GM21526 (cell line): ENCODE results near the gene TMEM121.

Experiments
- ATAC-seq: cut with Tn5 transposase; IDR thresholded peaks from one replicate; pipeline ENCODE4 v1.9.1; 2021; ENCODE audit warnings: moderate library complexity; ENCODE audit not compliant: unreplicated experiment, low FRiP score

Gene TMEM121

GRCh38 chr14:105525861-105526775 is at the start of gene TMEM121:
Gene TMEM121, plus strand, starts transcription at chr14:105526583. Its CDS starts 2,252 bp downstream, at chr14:105528835.
- ATAC-seq, result no peak

- no peak for ATAC-seq
These were observed 49.3 kb upstream of the TMEM121 start for GRCh38 chr14:105476831-105477659.

GRCh38 chr14:105477660-105478397 is 48.6 kb upstream of the TMEM121 start:
- no peak for ATAC-seq

GRCh38 chr14:105478398-105479251 is 47.8 kb upstream of the TMEM121 start:
- ATAC-seq, result no peak

- ATAC-seq, result no peak
These were observed 46.8 kb upstream of the TMEM121 start for GRCh38 chr14:105479431-105480158.

- ATAC-seq, result no peak
These were observed 46.1 kb upstream of the TMEM121 start for GRCh38 chr14:105480199-105480746.

- peak; percentile 41 for ATAC-seq
These were observed 45.3 kb upstream of the TMEM121 start for GRCh38 chr14:105480807-105481801.

GRCh38 chr14:105481886-105482457 is 44.4 kb upstream of the TMEM121 start:
- ATAC-seq, result no peak

- ATAC-seq, result no peak
These were observed 43.8 kb upstream of the TMEM121 start for GRCh38 chr14:105482486-105483110.

GRCh38 chr14:105483300-105484068 is 42.9 kb upstream of the TMEM121 start:
- ATAC-seq, result no peak

- ATAC-seq, result no peak
These were observed 42.0 kb upstream of the TMEM121 start for GRCh38 chr14:105484069-105484996.

GRCh38 chr14:105484997-105485393 is 41.4 kb upstream of the TMEM121 start:
- ATAC-seq, result no peak

GRCh38 chr14:105485739-105486162 is 40.6 kb upstream of the TMEM121 start:
- ATAC-seq, result no peak

GRCh38 chr14:105486163-105486973 is 40.0 kb upstream of the TMEM121 start, which contains the start of gene CRIP1:
Gene CRIP1, plus strand, starts transcription at chr14:105486886. Its CDS starts 374 bp downstream, at chr14:105487260.
- no peak for ATAC-seq
